PFSK-1 (cell line): ENCODE data around the gene ATP5F1A.

Experiments
- POLR2AphosphoS5 ChIP-seq: IDR thresholded peaks from 2 replicates; pipeline ENCODE4 v1.6.1; 2012; ENCODE audit warnings: low read depth, mild to moderate bottlenecking, control low read depth, low read length, moderate library complexity
- TAF1 ChIP-seq: IDR thresholded peaks from 2 replicates; pipeline ENCODE4 v1.6.1; 2012; ENCODE audit warnings: low read length, control low read depth, borderline replicate concordance; ENCODE audit not compliant: insufficient read depth

DNA sequence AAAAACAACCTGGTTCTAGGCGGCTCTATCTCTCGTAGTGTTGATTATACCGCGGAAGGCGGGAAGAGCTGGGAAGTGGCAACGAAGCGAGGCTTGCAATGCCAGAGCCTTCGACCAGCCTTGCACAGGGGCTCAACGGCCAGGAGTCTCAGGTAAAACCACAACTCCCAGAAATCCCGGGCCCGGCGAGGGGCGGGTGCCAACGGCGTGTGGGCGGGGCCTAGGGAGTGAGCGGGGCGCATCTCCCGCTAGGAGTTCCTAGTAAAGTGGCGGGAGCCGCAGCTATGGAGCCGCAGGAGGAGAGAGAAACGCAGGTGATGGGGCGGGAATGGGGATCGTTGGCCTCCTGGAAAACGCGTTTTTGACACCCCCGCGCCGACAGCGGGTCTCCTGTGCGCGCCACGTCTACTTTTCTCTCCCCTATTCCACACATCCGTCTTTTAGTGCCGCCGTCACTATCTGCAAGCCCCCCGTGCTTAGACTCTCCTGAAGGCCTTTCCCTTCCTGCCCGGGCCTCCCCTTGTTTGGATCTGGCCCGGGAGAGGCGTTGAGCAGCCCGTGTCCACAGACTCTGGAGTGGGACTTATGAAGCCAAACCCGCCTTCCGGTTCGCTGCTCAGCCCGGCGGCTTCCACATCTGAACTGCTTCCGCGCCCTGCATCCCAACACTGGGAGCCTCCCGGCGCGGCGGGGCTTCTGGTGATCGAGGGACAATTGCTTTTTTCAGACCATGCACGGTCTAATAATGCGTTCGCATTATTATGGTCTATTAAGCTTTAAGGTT, 6.2 kb upstream of the ATP5F1A start, which contains the start of gene HAUS1:
- TF ChIP-seq POLR2AphosphoS5 (peak; percentile 95), TAF1 (peak; percentile 81)
